HG02571 (cell line): ENCODE measurements around the gene KIF5A.
"Not testable (repeated sequence)": the region's sequence is repeated elsewhere in the genome, so short reads cannot be mapped to it uniquely, and the experiment has no call there.

Experiments
- ATAC-seq: cut with Tn5 transposase; IDR thresholded peaks from one replicate; pipeline ENCODE4 v1.9.1; 2021; ENCODE audit warnings: mild to moderate bottlenecking, moderate library complexity; ENCODE audit not compliant: unreplicated experiment

KIF5A gene

DNA sequence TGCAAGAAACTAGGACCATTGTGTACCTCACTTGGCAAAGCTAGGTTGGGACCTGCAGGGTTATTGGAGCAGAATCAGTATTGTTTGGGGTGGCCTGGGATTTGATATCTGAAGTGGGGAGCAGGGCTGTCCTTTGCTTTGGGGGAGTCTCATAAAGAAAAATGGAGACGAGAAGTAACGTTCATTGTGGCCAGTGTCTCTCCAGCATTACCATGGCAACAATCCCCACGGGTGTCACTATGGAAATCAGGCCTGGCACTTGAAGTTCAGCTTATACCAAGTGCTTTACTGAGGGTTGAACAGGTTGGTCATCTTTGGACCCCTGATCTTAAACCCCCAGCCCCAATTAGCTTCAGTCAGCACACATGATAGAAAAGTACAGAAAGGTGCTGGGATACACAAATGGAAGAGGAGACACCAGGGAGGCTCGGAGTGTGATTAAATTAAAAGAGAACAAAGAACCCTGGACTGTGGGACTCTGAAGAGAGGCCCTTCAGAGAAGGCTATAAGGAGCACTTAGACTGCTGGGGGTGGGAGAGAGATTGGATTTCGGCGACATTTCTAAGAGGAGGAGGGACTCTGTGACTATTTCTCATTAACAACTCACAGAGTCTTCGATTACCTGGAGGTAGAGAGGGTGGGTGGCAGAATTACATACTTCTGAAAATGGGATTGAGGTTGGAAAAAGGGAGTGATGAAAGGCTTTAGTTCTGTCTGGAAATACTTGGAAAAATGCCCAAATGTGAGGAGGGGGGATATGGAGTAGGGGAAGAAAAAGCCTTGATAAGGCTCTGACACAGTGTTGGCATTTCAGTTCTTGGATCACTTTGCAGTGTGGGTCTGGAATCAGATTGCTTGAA lies 3.7 kb downstream of the KIF5A start:
- no peak for ATAC-seq

GRCh38 chr12:57554453-57554852 lies 4.6 kb downstream of the KIF5A start:
- ATAC-seq, result no peak

DNA sequence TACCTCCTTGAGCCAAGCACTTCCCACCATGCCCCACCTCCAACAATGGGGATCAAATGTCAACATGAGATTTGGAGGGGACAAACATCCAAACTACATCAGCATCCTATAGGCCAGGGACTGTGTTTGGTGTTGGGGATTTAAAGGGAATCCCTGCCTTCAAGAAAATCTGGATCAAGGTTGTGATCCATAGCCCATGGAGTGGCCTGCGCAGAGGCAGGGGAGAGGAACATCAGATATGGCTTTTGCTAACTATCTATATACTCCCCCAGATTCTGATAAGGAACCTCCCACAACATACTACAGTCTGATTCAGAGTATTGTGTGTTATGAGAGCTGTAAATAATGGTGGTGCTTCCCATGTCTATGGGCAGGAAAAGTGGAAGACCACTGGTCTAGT lies 5.1 kb downstream of the KIF5A start:
- ATAC-seq, result no peak

- ATAC-seq, result no peak
These were observed 9.0 kb downstream of the KIF5A start for GRCh38 chr12:57558864-57559263.

DNA sequence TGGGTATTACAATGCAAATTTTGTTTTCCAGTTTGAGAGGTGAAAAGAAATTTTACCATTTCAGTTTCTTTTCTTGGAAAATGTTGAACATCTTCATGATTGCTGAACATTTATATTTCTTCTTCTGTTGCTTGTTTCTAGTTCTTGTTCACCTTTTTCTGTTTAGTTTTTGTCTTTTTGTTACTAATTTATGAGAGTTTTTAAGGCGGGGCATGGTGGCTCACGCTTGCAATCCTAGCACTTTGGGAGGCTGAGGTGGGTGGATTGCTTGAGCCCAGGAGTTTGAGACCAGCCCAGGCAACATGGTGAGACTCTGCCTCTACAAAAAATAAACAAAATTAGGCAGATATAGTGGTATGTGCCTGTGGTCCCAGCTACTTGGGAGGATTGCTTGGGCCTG lies 10.7 kb downstream of the KIF5A start:
- no peak for ATAC-seq

DNA sequence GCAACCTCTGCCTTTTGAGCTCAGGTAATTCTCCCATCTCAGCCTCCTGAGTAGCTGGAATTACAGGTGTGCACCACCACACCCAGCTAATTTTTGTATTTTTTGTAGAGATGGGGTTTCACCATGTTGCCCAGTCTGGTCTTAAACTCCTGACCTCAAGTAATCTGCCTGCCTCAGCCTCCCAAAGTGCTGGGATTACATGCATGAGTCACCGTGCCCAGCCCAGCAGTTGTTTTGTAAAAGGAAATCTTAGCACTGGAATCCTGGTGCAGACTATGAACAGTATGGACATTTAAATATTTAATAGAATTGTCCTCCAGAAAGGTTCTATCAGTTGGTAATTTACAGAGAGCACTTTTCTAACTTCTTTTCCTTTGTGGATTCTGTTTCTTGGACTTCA lies 11.3 kb downstream of the KIF5A start:
- ATAC-seq, result not testable (repeated sequence)

GRCh38 chr12:57563358-57563757 lies 13.5 kb downstream of the KIF5A start:
- no peak for ATAC-seq

- no peak for ATAC-seq
These were observed 14.4 kb downstream of the KIF5A start for GRCh38 chr12:57564178-57564740.

DNA sequence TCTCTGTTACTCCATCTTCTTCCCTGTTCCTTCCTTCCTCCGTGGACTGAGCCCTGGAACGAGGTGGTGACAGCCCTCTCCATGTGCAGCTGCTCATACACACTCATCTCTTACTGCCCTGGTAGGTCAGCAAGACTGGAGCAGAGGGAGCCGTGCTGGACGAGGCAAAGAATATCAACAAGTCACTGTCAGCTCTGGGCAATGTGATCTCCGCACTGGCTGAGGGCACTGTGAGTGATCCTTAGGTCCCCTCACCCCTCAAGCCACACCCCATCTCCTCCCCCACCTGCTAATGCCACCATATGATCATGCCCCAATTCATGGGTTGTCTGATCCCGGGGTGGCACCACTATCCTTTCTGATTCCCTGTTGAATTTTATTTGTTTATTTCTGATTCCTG lies 19.0 kb downstream of the KIF5A start:
- no peak for ATAC-seq

DNA sequence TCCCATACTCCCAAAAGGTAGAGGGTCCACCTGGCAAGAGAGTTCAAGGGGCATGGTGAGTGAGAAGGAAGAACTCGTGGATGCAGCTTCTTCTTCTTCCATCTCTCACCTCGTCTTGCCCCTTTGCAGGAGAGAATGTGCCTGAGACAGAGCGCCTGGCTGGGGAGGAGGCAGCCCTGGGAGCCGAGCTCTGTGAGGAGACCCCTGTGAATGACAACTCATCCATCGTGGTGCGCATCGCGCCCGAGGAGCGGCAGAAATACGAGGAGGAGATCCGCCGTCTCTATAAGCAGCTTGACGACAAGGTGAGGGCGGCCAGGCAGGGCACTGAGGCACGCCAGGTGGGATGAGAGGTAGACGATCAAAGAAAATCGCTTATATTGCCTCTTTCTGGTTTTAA lies 20.0 kb downstream of the KIF5A start:
- ATAC-seq, result no peak

DNA sequence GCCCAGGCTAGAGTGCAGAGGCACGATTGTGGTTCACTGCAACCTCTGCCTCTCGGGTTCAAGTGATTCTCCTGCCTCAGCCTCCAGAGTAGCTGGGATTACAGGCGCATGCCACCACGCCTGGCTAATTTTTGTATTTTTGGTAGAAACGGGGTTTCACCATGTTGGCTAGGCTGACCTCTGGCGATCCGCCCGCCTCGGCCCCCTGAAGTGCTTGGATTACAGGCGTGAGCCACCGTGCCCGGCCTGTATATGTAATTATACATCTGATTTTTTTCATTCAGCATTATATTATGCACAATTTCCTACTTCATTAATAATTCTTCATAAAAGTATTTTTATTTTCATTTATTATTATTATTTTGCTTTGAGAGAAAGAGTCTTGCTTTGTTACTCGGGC lies 20.6 kb downstream of the KIF5A start:
- ATAC-seq, result not testable (repeated sequence)

DNA sequence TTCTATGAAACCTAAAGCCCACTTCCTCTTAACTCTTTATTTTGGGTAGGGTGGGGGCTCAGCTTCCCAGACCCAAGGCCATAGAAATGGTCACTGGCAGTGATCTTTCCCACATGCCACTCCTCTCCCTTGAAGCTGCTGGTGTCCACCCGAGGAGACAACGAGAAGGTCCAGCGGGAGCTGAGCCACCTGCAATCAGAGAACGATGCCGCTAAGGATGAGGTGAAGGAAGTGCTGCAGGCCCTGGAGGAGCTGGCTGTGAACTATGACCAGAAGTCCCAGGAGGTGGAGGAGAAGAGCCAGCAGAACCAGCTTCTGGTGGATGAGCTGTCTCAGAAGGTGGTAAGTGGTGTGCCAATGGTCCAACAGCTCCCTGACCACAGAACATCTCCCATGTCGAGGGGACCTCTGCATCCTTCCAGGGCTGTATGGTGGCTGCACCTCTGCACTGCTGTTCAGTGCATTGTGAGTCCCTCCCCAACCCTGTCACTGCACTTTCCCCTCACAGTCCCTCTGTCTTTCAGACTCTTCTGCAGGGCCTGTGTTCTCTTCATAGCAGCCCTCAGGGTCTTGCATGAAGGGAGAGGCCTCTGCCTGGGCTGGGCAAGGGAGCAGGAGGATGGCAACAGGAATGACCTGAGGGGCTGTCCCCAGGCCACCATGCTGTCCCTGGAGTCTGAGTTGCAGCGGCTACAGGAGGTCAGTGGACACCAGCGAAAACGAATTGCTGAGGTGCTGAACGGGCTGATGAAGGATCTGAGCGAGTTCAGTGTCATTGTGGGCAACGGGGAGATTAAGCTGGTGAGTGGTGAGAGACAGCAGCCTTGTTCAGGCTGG lies 22.3 kb downstream of the KIF5A start:
- ATAC-seq, result no peak

DNA sequence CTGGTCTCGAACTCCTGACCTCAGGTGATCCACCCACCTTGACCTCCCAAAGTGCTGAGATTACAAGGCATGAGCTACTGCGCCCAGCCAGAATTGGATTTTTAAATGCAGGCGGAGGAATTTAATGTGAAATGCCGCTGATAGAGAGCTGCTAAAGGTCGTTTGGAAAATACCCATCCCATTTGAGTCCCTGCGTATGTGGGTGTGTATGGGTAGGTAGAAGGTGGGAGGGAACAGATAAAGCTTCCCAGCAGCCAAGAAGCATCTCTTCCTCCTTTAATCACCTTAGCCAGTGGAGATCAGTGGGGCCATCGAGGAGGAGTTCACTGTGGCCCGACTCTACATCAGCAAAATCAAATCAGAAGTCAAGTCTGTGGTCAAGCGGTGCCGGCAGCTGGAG lies 25.0 kb downstream of the KIF5A start:
- ATAC-seq, result no peak

- no peak for ATAC-seq
These were observed 26.1 kb downstream of the KIF5A start for GRCh38 chr12:57575771-57576612.

GRCh38 chr12:57576613-57577160 lies 26.8 kb downstream of the KIF5A start:
- no peak for ATAC-seq

GRCh38 chr12:57577981-57578758 lies 28.3 kb downstream of the KIF5A start:
- ATAC-seq, result no peak

GRCh38 chr12:57579011-57579410 lies 29.2 kb downstream of the KIF5A start:
- no peak for ATAC-seq

DNA sequence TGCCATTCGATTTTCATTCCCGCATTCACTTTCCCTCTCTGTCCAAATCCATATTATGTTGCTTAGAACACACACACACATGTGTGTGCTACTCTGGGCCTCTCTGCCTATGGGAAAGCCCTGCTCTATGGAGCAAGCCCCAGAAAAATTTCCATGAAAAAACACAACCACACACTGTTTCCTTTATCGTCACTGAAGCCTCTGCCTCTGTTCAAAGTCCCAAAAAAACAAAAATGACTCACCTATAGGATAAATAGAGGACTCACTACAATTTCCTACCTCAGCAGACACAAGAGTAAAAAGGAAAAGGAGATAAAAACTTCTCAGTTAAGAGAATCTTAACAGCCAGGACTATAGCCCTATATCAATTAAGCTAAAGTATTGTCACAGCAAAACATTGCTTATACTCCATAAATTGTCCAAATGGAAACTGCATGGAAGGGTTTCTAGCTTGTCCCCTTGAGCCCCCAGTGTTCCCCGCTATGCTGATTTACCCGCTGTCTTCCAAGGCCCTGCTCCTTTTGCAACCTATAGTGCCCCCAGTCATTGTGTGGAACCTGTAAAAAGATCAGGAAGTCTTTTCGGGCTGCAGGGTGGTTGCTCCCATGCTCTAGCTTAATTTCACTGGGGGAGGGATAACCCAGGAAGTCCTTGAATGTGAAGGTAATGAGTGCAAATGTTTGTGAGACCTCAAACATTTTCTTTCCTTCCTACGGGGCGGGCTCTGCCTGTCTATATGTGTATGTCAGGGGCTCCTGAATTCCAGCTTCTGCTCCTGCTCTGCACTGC lies 30.0 kb downstream of the KIF5A start:
- no peak for ATAC-seq

GRCh38 chr12:57580466-57580795 lies 30.6 kb downstream of the KIF5A start:
- ATAC-seq, result no peak
